Fibroblast of mammary gland (primary cell): ENCODE results near the gene CEP350.
A peak's percentile ranks its signal among the peaks of the same experiment; 100 is the strongest.

ENCODE experiments used
- DNase-seq: peaks from one replicate; pipeline ENCODE4 v3.0.0-alpha.2; 2010; ENCODE audit warnings: low read depth
- H3K4me3 ChIP-seq: 2 replicates; pipeline ENCODE4 v1.5.1; 2011; ENCODE audit warnings: low read depth, mild to moderate bottlenecking, low read length, moderate library complexity; ENCODE audit not compliant: control insufficient read depth
- TF ChIP-seq, protein P1 (sequence below): conservative IDR thresholded peaks from 2 replicates; pipeline ENCODE4 v1.5.1; 2011; ENCODE audit warnings: low read depth, low read length, inconsistent platforms; ENCODE audit not compliant: control insufficient read depth, insufficient read depth

CEP350 gene

DNA sequence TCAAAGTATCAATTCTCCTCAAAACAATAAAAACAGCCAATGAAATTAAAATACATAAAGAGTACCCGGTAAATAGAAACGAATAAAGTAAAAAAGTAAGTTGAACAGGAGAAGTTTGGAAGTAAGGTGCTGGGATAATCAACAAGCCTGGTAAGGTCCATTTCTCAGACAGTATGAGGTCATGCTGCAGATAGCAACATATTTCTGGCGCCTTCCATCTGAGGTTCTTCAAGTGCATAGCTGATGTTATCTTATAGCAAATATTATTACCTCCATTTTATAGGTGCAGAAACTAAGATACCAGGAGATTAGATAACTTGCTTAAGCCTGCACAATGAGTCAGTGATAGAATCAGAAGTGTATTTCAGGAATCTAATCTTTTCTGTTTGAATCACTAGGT is 23.7 kb upstream of the CEP350 start:
- no peak overlapping the region for H3K4me3 ChIP-seq
- DNase-seq, result no peak
- TF ChIP-seq, protein P1, sequence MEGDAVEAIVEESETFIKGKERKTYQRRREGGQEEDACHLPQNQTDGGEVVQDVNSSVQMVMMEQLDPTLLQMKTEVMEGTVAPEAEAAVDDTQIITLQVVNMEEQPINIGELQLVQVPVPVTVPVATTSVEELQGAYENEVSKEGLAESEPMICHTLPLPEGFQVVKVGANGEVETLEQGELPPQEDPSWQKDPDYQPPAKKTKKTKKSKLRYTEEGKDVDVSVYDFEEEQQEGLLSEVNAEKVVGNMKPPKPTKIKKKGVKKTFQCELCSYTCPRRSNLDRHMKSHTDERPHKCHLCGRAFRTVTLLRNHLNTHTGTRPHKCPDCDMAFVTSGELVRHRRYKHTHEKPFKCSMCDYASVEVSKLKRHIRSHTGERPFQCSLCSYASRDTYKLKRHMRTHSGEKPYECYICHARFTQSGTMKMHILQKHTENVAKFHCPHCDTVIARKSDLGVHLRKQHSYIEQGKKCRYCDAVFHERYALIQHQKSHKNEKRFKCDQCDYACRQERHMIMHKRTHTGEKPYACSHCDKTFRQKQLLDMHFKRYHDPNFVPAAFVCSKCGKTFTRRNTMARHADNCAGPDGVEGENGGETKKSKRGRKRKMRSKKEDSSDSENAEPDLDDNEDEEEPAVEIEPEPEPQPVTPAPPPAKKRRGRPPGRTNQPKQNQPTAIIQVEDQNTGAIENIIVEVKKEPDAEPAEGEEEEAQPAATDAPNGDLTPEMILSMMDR, result no peak

DNA sequence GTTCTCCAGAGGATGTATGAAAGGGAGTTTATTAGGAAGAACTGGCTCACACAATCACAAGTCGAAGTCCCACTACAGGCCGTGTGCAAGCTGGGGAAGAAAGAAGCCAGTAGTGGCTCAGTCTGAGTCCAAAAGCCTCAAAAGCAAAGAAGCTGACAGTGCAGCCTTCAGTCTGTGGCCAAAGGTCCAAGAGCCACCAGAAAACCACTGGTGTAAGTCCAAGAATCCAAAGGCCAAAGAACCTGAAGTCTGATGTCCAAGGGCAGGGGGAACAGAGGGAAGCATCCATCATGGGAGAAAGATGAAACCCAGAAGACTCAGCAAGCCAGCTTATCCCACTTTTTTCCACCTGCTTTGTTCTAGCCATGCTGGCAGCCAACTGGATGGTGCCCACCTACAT is 21.4 kb upstream of the CEP350 start:
- DNase-seq, result no peak
- TF ChIP-seq, protein P1, result no peak
- H3K4me3 ChIP-seq, result no peak overlapping the region

DNA sequence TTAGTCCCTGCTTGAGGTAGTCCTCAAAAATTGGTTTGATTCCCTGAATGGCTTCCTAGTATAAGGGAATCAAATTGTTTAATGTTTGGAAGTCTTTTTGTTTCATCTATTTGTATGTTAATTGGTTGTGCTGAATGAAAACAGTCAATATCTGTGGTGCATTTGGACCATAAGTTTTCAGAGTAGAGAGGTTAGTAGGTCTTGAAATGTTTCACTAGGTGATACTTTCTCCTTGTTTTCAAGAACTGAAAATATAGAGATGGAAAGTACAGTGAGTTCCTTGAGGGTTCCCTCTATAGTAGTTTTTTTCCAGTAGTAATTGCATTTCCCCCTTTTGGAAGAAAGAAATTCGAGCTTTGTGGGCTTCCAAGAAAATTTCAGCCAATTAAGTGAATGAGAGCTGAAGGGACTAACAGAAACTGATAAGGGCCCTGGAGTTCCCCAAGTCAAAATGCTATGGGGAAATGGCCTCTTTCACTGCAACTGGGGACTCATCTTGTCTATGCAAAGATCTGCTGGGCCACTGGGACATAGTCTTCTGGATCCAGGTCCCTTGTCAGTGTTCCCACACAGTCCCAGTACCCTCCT is 18.6 kb upstream of the CEP350 start:
- TF ChIP-seq, protein P1, result no peak
- no peak for DNase-seq
- no peak overlapping the region for H3K4me3 ChIP-seq

DNA sequence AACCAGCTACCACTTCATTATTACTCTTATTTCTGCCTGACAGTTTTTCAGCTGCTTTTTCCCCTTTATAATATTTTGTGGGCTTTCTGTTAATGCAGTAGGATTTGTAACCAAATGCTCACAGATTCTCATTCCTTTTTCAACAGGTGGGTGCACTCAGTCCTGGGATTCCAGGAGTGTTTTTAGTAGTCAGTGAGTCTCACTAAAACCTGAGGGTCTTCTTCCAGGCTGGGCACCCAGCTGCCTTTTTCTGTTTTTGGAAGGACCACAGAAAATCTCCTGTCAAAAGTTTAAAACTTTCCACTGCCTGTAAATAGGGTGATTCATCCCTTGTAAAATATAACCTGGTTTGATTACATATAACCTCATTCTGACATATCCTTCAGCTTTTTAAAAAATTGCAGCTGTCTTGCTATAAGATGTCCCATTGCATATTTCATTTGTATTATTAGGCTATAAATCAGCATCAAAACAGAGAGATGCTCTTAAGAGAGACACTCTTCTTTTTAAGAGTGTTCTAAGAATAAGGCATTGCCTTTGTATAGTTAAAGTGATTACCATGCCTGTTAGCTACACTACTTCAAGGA is 16.8 kb upstream of the CEP350 start:
- TF ChIP-seq, protein P1, result no peak
- no peak for DNase-seq
- no peak overlapping the region for H3K4me3 ChIP-seq

DNA sequence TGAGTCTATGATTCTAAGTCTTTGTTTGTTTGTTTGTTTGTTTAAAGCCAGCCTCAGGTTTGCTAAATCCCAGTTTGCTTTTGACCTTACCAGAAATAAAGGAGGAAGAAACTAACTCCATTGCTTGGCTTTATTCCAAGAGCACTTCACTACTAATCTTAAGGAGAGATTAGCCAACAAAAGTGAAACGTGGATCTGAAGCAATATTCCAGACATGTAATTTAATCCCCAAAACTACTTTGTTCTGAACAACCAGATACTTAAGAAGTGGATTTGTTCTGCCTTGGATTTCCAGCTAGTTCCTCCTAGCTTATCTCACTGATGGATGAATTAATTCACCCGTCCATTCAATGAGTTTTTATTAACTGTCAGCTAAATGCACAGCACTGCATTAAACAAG is 15.9 kb upstream of the CEP350 start:
- no peak overlapping the region for H3K4me3 ChIP-seq
- TF ChIP-seq, protein P1, result no peak
- DNase-seq, result peak; percentile 60

DNA sequence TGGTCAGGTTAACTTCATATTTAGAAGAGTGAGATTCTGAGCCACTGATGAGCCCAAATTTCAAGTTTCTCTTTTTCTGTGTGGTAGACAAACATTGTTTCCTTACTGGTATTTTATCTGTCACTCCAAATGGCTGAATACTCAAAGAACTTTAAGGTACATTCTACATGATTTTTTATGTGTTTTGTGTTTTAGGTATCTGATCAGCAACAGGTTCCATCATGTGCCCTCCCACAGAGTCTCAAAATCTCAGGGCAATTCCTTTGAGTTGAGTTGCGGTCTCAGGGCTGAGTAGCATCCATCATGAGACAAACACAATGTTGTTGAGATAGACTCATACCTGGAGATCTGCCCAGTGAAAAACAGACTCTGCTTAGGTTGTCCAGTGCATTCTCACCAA is 14.7 kb upstream of the CEP350 start:
- H3K4me3 ChIP-seq, result no peak overlapping the region
- DNase-seq, result no peak
- TF ChIP-seq, protein P1, result no peak
